ENCODE data around the gene ADGRG3. TPM values are rescaled to one million over a fixed set of nuclear protein-coding genes. Genes with fewer than 3 reads are reported as not detected.

ADGRG3 gene
- total and polyA plus RNA-seq, 2 experiments from 2014 or later, result not detected

DNA sequence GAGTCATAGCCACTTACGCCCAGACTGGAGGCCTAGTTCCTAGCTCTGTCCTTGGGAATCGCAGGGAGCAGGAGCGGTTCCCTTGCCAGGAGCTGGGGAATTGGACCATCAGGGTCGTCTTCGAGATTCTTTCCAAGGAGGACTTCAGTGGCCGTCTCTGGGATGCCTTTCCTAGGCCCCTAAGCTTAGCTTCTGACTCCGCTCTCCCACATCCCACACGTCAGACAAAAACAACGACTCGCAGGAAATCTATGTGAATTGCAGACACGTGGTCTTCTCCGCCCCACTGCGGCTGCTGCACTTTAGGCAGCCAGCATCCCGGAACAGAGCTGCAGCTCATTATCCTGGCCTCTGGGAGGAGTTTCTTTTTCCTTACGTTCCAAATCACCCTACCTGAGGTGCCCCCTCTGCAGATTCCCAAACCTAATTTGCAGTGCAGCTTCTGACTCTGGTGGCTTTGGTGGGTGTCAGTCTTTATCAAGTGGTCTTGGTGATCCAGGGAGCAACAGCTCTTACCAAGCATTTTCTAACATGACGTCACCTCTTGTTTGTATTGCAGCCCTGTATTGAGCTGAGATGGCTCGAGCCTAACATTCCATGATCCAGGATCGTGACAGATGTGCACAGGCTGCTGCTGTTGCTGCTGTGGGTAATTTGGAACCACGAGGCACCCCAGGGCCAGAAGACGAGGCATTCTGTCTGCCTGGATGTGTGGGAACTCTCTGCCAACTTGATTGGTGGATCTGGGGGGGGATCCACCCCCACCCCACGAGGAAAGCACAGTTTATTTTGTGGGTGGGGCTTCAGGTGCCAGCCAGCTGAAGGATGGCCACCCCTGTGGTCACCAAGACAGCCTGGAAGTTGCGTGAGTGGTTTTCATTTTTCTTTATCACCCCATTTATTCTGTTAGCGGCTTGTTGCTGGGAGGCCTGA lies 68.6 kb downstream of the ADGRG3 start:
- no peaks in the 10 kb centered on the region for H3K27me3 ChIP-seq (replicated peaks; ENCODE audit: insufficient read depth)
- H3K9me3 ChIP-seq (ENCODE audit: low read depth), result no peaks in the 10 kb centered on the region
- 6 to 11% methylated on average over 23 of the region's 23 CpGs for WGBS, 2 experiments (ENCODE audit: low coverage in 1 of 2, low lambda C conversion rate in 2 of 2, missing lambda C conversion rate in 2 of 2)
- peak overlapping the region; percentile 87 for H2AFZ ChIP-seq
- H3K4me2 ChIP-seq (ENCODE audit: unreplicated experiment), result peak overlapping the region; percentile 97
- H3K4me3 ChIP-seq, result peak overlapping the region; percentile 79
- H3K9me2 ChIP-seq (ENCODE audit: insufficient read depth), result no peaks in the 10 kb centered on the region
- peak overlapping the region; percentile 90 for H3K27ac ChIP-seq
- in situ Hi-C loops (cut with MboI), result no loop called here
- no peak for TF ChIP-seq EZH2 (IDR thresholded peaks at IDR 0.05; ENCODE audit: insufficient read depth, poor library complexity, severe bottlenecking)
- no peak for TF ChIP-seq EZH2phosphoT487 (IDR thresholded peaks at IDR 0.05; ENCODE audit: insufficient read depth, low read depth)
- H3K9ac ChIP-seq, result peak overlapping the region; percentile 94
- peaks cover 17% of the 10 kb centered on the region; the same call in 1 of the 2 replicates for H3K79me2 ChIP-seq (ENCODE audit: insufficient read depth)
- no peaks in the 10 kb centered on the region for H4K20me1 ChIP-seq (ENCODE audit: insufficient read depth)
- peak; percentile 93 for DNase-seq
- peaks cover 22% of the 10 kb centered on the region for H3K4me1 ChIP-seq (ENCODE audit: insufficient read depth)
- peaks cover 33% of the 10 kb centered on the region for H3F3A ChIP-seq (ENCODE audit: insufficient read depth)
- H3K36me3 ChIP-seq (ENCODE audit: low read depth), result no peaks in the 10 kb centered on the region

DNA sequence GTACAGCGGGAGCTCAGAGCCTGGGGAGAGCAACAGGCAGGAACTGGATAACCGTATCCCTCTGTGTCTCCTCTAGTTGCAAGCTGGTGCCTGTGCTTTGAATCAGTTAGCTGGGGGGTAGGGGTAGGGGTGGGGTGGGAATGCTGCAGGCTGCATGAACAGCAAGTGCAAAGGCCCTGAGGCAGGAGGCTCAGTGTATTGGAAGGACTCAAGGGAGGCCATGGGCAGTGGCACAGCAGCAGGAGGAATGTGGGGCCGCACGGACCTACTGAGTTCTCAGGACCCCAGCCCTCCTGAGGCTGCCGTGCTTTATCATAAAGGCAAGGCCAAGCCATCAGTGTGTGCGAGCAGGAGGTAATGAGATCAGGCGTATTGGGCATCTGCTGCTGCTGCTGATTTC lies 70.7 kb downstream of the ADGRG3 start:
- H2AFZ ChIP-seq, result no peak overlapping the region
- H3K27ac ChIP-seq, result no peak overlapping the region
- H3K4me2 ChIP-seq (ENCODE audit: unreplicated experiment), result no peak overlapping the region
- no peaks in the 10 kb centered on the region for H3K27me3 ChIP-seq (replicated peaks; ENCODE audit: insufficient read depth)
- in situ Hi-C loops (cut with MboI), result no loop called here
- H3K9me2 ChIP-seq (ENCODE audit: insufficient read depth), result no peaks in the 10 kb centered on the region
- H3K9ac ChIP-seq, result no peak overlapping the region
- peaks cover 13% of the 10 kb centered on the region; the same call in 1 of the 2 replicates for H3F3A ChIP-seq (ENCODE audit: insufficient read depth)
- H3K9me3 ChIP-seq (ENCODE audit: low read depth), result no peaks in the 10 kb centered on the region
- H3K79me2 ChIP-seq (ENCODE audit: insufficient read depth), result peaks cover 17% of the 10 kb centered on the region; the same call in 1 of the 2 replicates
- H4K20me1 ChIP-seq (ENCODE audit: insufficient read depth), result no peaks in the 10 kb centered on the region
- H3K4me1 ChIP-seq (ENCODE audit: insufficient read depth), result peaks cover 14% of the 10 kb centered on the region
- 90 to 97% methylated on average over 7 of the region's 7 CpGs for WGBS, 2 experiments (ENCODE audit: low coverage in 1 of 2, low lambda C conversion rate in 2 of 2, missing lambda C conversion rate in 2 of 2)
- no peak for DNase-seq
- H3K4me3 ChIP-seq, result no peak overlapping the region
- TF ChIP-seq EZH2 (IDR thresholded peaks at IDR 0.05; ENCODE audit: insufficient read depth, poor library complexity, severe bottlenecking) (no peak), EZH2phosphoT487 (IDR thresholded peaks at IDR 0.05; ENCODE audit: insufficient read depth, low read depth) (no peak)
- no peaks in the 10 kb centered on the region; the same call in 1 of the 2 replicates for H3K36me3 ChIP-seq (ENCODE audit: low read depth)

Other genes with a start within 250 kb of the ADGRG3 start
- 35.7 TPM in 2 replicates for gene CIAPIN1, start 220.9 kb upstream of the ADGRG3 start, total RNA-seq (2014; rRNA removed; shearing (Covaris generic))
- 45.1 and 55.2 TPM in 2 replicates for gene CIAPIN1, start 220.9 kb upstream of the ADGRG3 start, polyA plus RNA-seq (2016; fragmentation: Nextera tagmentation; extraction: Ambion mirVana)
- gene COQ9, start 220.8 kb upstream of the ADGRG3 start, total RNA-seq (2014; rRNA removed; shearing (Covaris generic)), result 31.5 and 41.3 TPM in 2 replicates
- 41.4 and 41.8 TPM in 2 replicates for gene COQ9, start 220.8 kb upstream of the ADGRG3 start, polyA plus RNA-seq (2016; fragmentation: Nextera tagmentation; extraction: Ambion mirVana)
- 152 and 163 TPM in 2 replicates for gene POLR2C, start 205.6 kb upstream of the ADGRG3 start, total RNA-seq (2014; rRNA removed; shearing (Covaris generic))
- 39.6 and 40.0 TPM in 2 replicates for gene POLR2C, start 205.6 kb upstream of the ADGRG3 start, polyA plus RNA-seq (2016; fragmentation: Nextera tagmentation; extraction: Ambion mirVana)
- gene DOK4, start 181.8 kb upstream of the ADGRG3 start, total RNA-seq (2014; rRNA removed; shearing (Covaris generic)), result 51.6 and 60.5 TPM in 2 replicates
- gene DOK4, start 181.8 kb upstream of the ADGRG3 start, polyA plus RNA-seq (2016; fragmentation: Nextera tagmentation; extraction: Ambion mirVana), result 44.6 and 47.1 TPM in 2 replicates
- gene CCDC102A, start 131.7 kb upstream of the ADGRG3 start, total RNA-seq (2014; rRNA removed; shearing (Covaris generic)), result 17.7 and 20.6 TPM in 2 replicates
- 3.9 and 4.6 TPM in 2 replicates for gene CCDC102A, start 131.7 kb upstream of the ADGRG3 start, polyA plus RNA-seq (2016; fragmentation: Nextera tagmentation; extraction: Ambion mirVana)
- not detected in 2 replicates for gene ADGRG5, start 125.7 kb upstream of the ADGRG3 start, total RNA-seq (2014; rRNA removed; shearing (Covaris generic))
- 0.05 and 0.18 TPM in 2 replicates for gene ADGRG5, start 125.7 kb upstream of the ADGRG3 start, polyA plus RNA-seq (2016; fragmentation: Nextera tagmentation; extraction: Ambion mirVana)
- gene ADGRG1, start 39.7 kb upstream of the ADGRG3 start, total RNA-seq (2014; rRNA removed; shearing (Covaris generic)), result 0.54 and 0.89 TPM in 2 replicates
- gene ADGRG1, start 39.7 kb upstream of the ADGRG3 start, polyA plus RNA-seq (2016; fragmentation: Nextera tagmentation; extraction: Ambion mirVana), result 0.58 and 1.2 TPM in 2 replicates
- not detected in 2 replicates for gene DRC7, start 26.5 kb downstream of the ADGRG3 start, total RNA-seq (2014; rRNA removed; shearing (Covaris generic))
- gene DRC7, start 26.5 kb downstream of the ADGRG3 start, polyA plus RNA-seq (2016; fragmentation: Nextera tagmentation; extraction: Ambion mirVana), result not detected in 2 replicates
- gene KATNB1, start 67.5 kb downstream of the ADGRG3 start, total RNA-seq (2014; rRNA removed; shearing (Covaris generic)), result 20.2 and 27.9 TPM in 2 replicates
- gene KATNB1, start 67.5 kb downstream of the ADGRG3 start, polyA plus RNA-seq (2016; fragmentation: Nextera tagmentation; extraction: Ambion mirVana), result 18.1 and 19.3 TPM in 2 replicates
- 50.0 and 65.3 TPM in 2 replicates for gene KIFC3, start 134.2 kb downstream of the ADGRG3 start, total RNA-seq (2014; rRNA removed; shearing (Covaris generic))
- 27.0 and 28.4 TPM in 2 replicates for gene KIFC3, start 134.2 kb downstream of the ADGRG3 start, polyA plus RNA-seq (2016; fragmentation: Nextera tagmentation; extraction: Ambion mirVana)